GDM1 (cell line): ENCODE measurements around the gene MRPL16.
"Not testable (repeated sequence)": the region's sequence is repeated elsewhere in the genome, so short reads cannot be mapped to it uniquely, and the experiment has no call there.

Experiments
- DNase-seq: peaks from one replicate; lab custom pipeline; 2025; lab: John Stamatoyannopoulos, UW

MRPL16 gene

GRCh38 chr11:59810189-59810910, at the start of gene MRPL16:
Gene MRPL16, minus strand, starts transcription at chr11:59810778. Its CDS starts 120 bp downstream, at chr11:59810658.
- DNase-seq: peak; percentile 73

GRCh38 chr11:59859673-59860072, 49.1 kb upstream of the MRPL16 start:
- no peak for DNase-seq

GRCh38 chr11:59857439-59858434, 47.2 kb upstream of the MRPL16 start:
- no peak for DNase-seq

- no peak for DNase-seq
Measured at GRCh38 chr11:59854871-59855270, 44.3 kb upstream of the MRPL16 start.

- DNase-seq: not testable (repeated sequence)
Measured at GRCh38 chr11:59851416-59851815, 40.8 kb upstream of the MRPL16 start.

- not testable (repeated sequence) for DNase-seq
Measured at GRCh38 chr11:59849551-59849950, 39.0 kb upstream of the MRPL16 start.

- no peak for DNase-seq
Measured at GRCh38 chr11:59849129-59849528, 38.6 kb upstream of the MRPL16 start.

GRCh38 chr11:59848439-59848838, 37.9 kb upstream of the MRPL16 start:
- not testable (repeated sequence) for DNase-seq

- no peak for DNase-seq
Measured at GRCh38 chr11:59847626-59848025, 37.0 kb upstream of the MRPL16 start.

GRCh38 chr11:59846556-59846955, 36.0 kb upstream of the MRPL16 start:
- DNase-seq: no peak

GRCh38 chr11:59845399-59845798, 34.8 kb upstream of the MRPL16 start, which contains the start of gene CBLIF:
Gene CBLIF, minus strand, starts transcription at chr11:59845499. Its CDS starts 46 bp downstream, at chr11:59845453.
- no peak for DNase-seq

- DNase-seq: no peak
Measured at GRCh38 chr11:59842316-59842715, 31.7 kb upstream of the MRPL16 start.

GRCh38 chr11:59841514-59841913, 30.9 kb upstream of the MRPL16 start:
- no peak for DNase-seq

GRCh38 chr11:59839615-59840014, 29.0 kb upstream of the MRPL16 start:
- no peak for DNase-seq

GRCh38 chr11:59833602-59834001, 23.0 kb upstream of the MRPL16 start:
- no peak for DNase-seq

- DNase-seq: no peak
Measured at GRCh38 chr11:59829358-59829757, 18.8 kb upstream of the MRPL16 start.

GRCh38 chr11:59822989-59823566, 12.5 kb upstream of the MRPL16 start:
- peak; percentile 25 for DNase-seq

- peak; percentile 40 for DNase-seq
Measured at GRCh38 chr11:59818572-59818971, 8.0 kb upstream of the MRPL16 start.

GRCh38 chr11:59816434-59816833, 5.9 kb upstream of the MRPL16 start:
- not testable (repeated sequence) for DNase-seq

GRCh38 chr11:59815754-59816153, 5.2 kb upstream of the MRPL16 start:
- DNase-seq: no peak

- no peak for DNase-seq
Measured at GRCh38 chr11:59814021-59814420, 3.4 kb upstream of the MRPL16 start.

- no peak for DNase-seq
Measured at GRCh38 chr11:59813364-59813763, 2.8 kb upstream of the MRPL16 start.
